Lower lobe of right lung (tissue), 2 donors: ENCODE measurements around the gene PRDM16. TPM values are rescaled to one million over a fixed set of nuclear protein-coding genes. Genes with fewer than 3 reads are reported as not detected.

Experiments used
- ATAC-seq, 2 donors: fragments of 200-7000 bp; cut with Tn5 transposase; one replicate each; pipeline ENCODE4 v1.9.1; 2020 to 2022; ENCODE audit warnings: mild to moderate bottlenecking in 2 of 2, moderate library complexity in 2 of 2
- DNase-seq: peaks from one replicate; pipeline ENCODE4 v3.0.0-alpha.2; 2020
- H3K27ac ChIP-seq: fragments of 200-600 bp; one replicate; pipeline ENCODE4 v1.8.0; 2022
- H3K27me3 ChIP-seq: fragments of 200-600 bp; one replicate; pipeline ENCODE4 v1.8.0; 2022; ENCODE audit warnings: low read depth
- H3K36me3 ChIP-seq: fragments of 200-600 bp; one replicate; pipeline ENCODE4 v1.8.0; 2022; ENCODE audit warnings: mild to moderate bottlenecking
- H3K4me1 ChIP-seq: fragments of 200-600 bp; one replicate; pipeline ENCODE4 v1.8.0; 2022
- H3K4me3 ChIP-seq: fragments of 200-600 bp; one replicate; pipeline ENCODE4 v1.8.0; 2022; ENCODE audit warnings: mild to moderate bottlenecking
- H3K9me3 ChIP-seq: fragments of 200-600 bp; one replicate; pipeline ENCODE4 v1.8.0; 2022
- CTCF ChIP-seq: fragments of 200-600 bp; IDR thresholded peaks from one replicate; pipeline ENCODE4 v1.8.0; 2022; ENCODE audit warnings: antibody characterized with exemption, mild to moderate bottlenecking
- intact Hi-C: fragments of 100-400 bp; cut with DNase I; formaldehyde crosslinking; loops from one replicate; pipeline ENCODE4 v1.11.0; 2022
- total RNA-seq: library from RNA; stranded (reverse); fragmentation: NEBNext Ultra II Directional; extraction: Animal tissue kit (Norgen Biotek cat#: 25700); gene quantifications from one replicate; pipeline ENCODE4 v1.2.1, GENCODE V29; 2021
- donor health status: DM: no; HTN: yes; CAD: no; lungs with severe emphysema.

PRDM16 gene
- total RNA-seq, 1 donor from 2014 or later = 19.2 TPM

GRCh38 chr1:3350506-3351261, 281.7 kb downstream of the PRDM16 start:
- ATAC-seq (no peak), DNase-seq (no peak)
- H3K27me3 ChIP-seq = peaks cover 32% of the 10 kb centered on the region

GRCh38 chr1:3351449-3352298, 282.7 kb downstream of the PRDM16 start:
- H3K9me3 ChIP-seq = no peaks in the 10 kb centered on the region
- no peaks in the 10 kb centered on the region for H3K4me1 ChIP-seq
- intact Hi-C loops = no loop called here
- no peak for TF ChIP-seq CTCF
- H3K27ac ChIP-seq = peak overlapping the region; percentile 43
- no peaks in the 10 kb centered on the region for H3K36me3 ChIP-seq
- peaks cover 28% of the 10 kb centered on the region for H3K27me3 ChIP-seq
- DNase-seq = no peak
- no peak for ATAC-seq
- H3K4me3 ChIP-seq = no peak overlapping the region

More at GRCh38 chr1:3350506-3351261, 281.7 kb downstream of the PRDM16 start:
- intact Hi-C loops = no loop called here
- no peak for TF ChIP-seq CTCF
- no peaks in the 10 kb centered on the region for H3K36me3 ChIP-seq
- no peaks in the 10 kb centered on the region for H3K9me3 ChIP-seq
- H3K4me3 ChIP-seq = no peak overlapping the region
- no peaks in the 10 kb centered on the region for H3K4me1 ChIP-seq
- no peak overlapping the region for H3K27ac ChIP-seq

GRCh38 chr1:3352299-3352951, 283.4 kb downstream of the PRDM16 start:
- intact Hi-C loops = no loop called here
- ATAC-seq = no peak
- Histone ChIP-seq H3K4me1 (no peaks in the 10 kb centered on the region), H3K9me3 (no peaks in the 10 kb centered on the region), H3K27ac (peak overlapping the region; percentile 43), H3K27me3 (peaks cover 20% of the 10 kb centered on the region), H3K36me3 (no peaks in the 10 kb centered on the region), H3K4me3 (no peak overlapping the region)
- DNase-seq = no peak
- TF ChIP-seq CTCF = no peak

- no peak for TF ChIP-seq CTCF
- no peak for DNase-seq
- peaks cover 20% of the 10 kb centered on the region for H3K27me3 ChIP-seq
- no peaks in the 10 kb centered on the region for H3K9me3 ChIP-seq
- ATAC-seq = no peak
- no peaks in the 10 kb centered on the region for H3K4me1 ChIP-seq
- H3K4me3 ChIP-seq = no peak overlapping the region
- no peaks in the 10 kb centered on the region for H3K36me3 ChIP-seq
- intact Hi-C loops = no loop called here
- peak overlapping the region; percentile 43 for H3K27ac ChIP-seq
Observed at GRCh38 chr1:3352952-3353331, 283.9 kb downstream of the PRDM16 start.

- Histone ChIP-seq H3K4me3 (no peak overlapping the region), H3K27me3 (peaks cover 21% of the 10 kb centered on the region), H3K9me3 (no peaks in the 10 kb centered on the region), H3K27ac (no peak overlapping the region), H3K4me1 (no peaks in the 10 kb centered on the region), H3K36me3 (no peaks in the 10 kb centered on the region)
- DNase-seq (no peak), ATAC-seq (no peak)
- no peak for TF ChIP-seq CTCF
- intact Hi-C loops = no loop called here
Observed at GRCh38 chr1:3353876-3354275, 284.9 kb downstream of the PRDM16 start.
